ENCODE data around the gene PDE2A. TPM values are rescaled to one million over a fixed set of nuclear protein-coding genes. Genes with fewer than 3 reads are reported as not detected.
A peak's percentile ranks its signal among the peaks of the same experiment; 100 is the strongest.

PDE2A gene
- total RNA-seq, 2 donors from 2014 or later = 0.77 to 1.7 TPM

DNA sequence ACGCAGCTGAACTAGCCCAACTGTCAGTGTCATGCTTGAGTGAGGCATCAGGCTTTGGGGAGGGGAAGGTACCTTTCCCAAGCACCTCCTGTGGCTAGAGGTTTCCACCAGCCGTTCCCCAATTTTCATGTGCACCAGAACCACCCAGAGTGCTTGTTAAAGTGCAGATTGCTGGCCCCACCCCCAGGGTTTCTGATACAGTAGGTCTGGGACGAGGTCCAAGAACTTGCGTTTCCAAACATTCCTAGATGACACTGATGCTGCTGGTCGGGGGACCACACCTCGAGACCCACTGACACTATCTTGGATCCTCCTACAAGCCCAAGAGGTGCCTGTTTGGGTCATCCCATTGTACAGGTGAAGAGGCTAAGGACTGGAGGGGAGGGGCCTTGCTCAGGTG is 59.8 kb downstream of the PDE2A start:
- Mint-ChIP-seq H3K27ac (no peak overlapping the region), H3K4me1 (ENCODE audit: low read depth) (no peaks in the 10 kb centered on the region), H3K27me3 (ENCODE audit: low read depth) (peaks cover 43% of the 10 kb centered on the region), H3K4me3 (no peak overlapping the region), H3K36me3 (ENCODE audit: insufficient read depth in 2 of 2) (no peaks in the 10 kb centered on the region), H3K9me3 (no peaks in the 10 kb centered on the region)
- no peak for ATAC-seq (replicated peaks in 1 of 2)
- no peak for DNase-seq

DNA sequence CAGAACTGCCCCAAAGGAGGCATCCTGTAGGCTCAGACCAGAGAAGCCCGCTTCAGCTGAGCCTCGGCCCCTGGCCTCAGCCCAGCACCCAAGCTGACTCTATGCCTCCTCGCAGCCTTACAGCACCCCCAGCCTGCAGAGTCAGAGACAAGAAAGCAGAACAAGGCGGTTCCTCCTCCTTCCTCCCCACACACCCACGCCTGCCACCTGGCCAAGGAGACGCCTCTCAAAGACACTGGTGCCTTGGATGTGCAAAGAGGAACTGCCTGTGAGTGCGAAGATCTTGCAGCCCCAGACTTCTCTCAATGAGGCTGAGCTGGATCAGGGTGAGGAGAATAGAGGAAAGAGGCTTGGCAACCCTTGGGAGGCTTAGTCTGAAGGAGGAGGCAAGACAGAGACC is 60.2 kb downstream of the PDE2A start:
- Mint-ChIP-seq H3K27me3 (ENCODE audit: low read depth) (peaks cover 43% of the 10 kb centered on the region), H3K36me3 (ENCODE audit: insufficient read depth in 2 of 2) (no peaks in the 10 kb centered on the region), H3K9me3 (no peaks in the 10 kb centered on the region), H3K4me1 (ENCODE audit: low read depth) (no peaks in the 10 kb centered on the region), H3K27ac (no peak overlapping the region), H3K4me3 (no peak overlapping the region)
- DNase-seq (no peak), ATAC-seq (replicated peaks in 1 of 2) (no peak)

DNA sequence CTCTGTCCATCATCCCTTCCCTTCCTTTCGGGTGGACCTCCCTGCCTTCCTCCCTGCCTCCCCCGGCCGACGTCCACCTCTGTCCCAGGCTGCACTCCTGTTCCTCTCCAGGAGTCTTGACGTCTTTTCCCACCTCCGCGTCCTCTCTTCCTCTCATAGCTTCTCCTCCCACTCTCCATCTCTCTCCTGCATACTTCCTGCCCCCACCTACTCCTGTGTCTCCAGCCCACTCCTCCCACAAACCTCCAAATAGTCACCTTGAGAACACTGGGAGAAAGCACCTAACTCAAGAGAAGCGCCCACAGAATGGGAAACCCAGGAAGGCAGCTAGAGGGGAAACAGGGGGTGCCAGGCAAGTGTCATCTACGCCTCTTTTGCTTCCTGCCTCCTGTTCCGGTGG is 60.8 kb downstream of the PDE2A start:
- H3K9me3 Mint-ChIP-seq = no peaks in the 10 kb centered on the region
- no peak overlapping the region for H3K27ac Mint-ChIP-seq
- ATAC-seq (replicated peaks in 1 of 2) (no peak), DNase-seq (no peak)
- H3K27me3 Mint-ChIP-seq (ENCODE audit: low read depth) = peaks cover 43% of the 10 kb centered on the region
- no peaks in the 10 kb centered on the region for H3K36me3 Mint-ChIP-seq (ENCODE audit: insufficient read depth in 2 of 2)
- no peak overlapping the region for H3K4me3 Mint-ChIP-seq
- no peaks in the 10 kb centered on the region for H3K4me1 Mint-ChIP-seq (ENCODE audit: low read depth)

DNA sequence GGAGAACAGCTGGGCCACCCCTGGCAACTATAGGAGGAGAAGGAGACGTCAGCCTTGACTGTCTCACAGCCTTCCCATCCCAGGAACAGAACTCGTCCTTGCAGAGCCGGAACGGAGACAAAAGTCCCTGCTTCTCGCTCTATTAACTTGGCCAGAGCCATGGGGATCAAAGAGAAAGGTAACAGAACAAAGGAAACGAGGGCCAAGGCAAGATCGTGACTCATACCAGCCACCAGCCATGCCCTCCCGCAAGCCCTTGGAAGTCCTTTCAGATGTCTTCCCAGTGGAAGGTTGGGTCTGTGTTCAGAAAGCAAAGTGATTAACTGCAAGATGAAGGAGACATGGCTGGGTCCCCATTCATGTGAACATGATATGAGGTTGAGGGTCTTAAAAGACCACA is 64.7 kb downstream of the PDE2A start:
- DNase-seq (no peak), ATAC-seq (replicated peaks in 1 of 2) (no peak)
- no peaks in the 10 kb centered on the region for H3K36me3 Mint-ChIP-seq (ENCODE audit: insufficient read depth in 2 of 2)
- no peaks in the 10 kb centered on the region for H3K4me1 Mint-ChIP-seq (ENCODE audit: low read depth)
- H3K27ac Mint-ChIP-seq = no peak overlapping the region
- H3K27me3 Mint-ChIP-seq (ENCODE audit: low read depth) = peaks cover 50% of the 10 kb centered on the region
- H3K9me3 Mint-ChIP-seq = no peaks in the 10 kb centered on the region
- H3K4me3 Mint-ChIP-seq = no peak overlapping the region

DNA sequence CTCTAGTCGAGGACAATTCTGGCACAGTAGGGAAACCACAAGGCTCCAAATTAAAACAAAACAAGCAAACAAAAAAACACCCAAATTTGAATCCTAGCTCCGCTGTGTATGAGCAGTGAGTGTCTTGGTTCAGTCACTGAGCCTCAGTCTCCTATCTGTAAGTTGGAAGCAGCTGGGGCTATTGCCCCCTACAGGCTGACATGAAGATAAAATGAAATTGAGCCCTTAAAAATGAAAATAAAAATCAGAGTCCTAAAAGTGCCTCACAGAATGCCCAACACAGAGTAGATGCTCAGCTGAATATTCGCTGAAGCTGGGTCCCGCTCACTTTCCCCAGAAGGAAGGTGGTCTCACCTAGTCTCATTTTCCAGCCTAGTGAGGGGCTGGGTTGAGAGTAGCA is 65.2 kb downstream of the PDE2A start:
- DNase-seq = peak; percentile 15 to 16
- Mint-ChIP-seq H3K4me3 (no peak overlapping the region), H3K4me1 (ENCODE audit: low read depth) (no peaks in the 10 kb centered on the region), H3K36me3 (ENCODE audit: insufficient read depth in 2 of 2) (no peaks in the 10 kb centered on the region), H3K27ac (no peak overlapping the region), H3K9me3 (no peaks in the 10 kb centered on the region), H3K27me3 (ENCODE audit: low read depth) (peaks cover 51% of the 10 kb centered on the region)
- ATAC-seq (replicated peaks in 1 of 2) = peak in 1 of 2 donors; percentile 47

DNA sequence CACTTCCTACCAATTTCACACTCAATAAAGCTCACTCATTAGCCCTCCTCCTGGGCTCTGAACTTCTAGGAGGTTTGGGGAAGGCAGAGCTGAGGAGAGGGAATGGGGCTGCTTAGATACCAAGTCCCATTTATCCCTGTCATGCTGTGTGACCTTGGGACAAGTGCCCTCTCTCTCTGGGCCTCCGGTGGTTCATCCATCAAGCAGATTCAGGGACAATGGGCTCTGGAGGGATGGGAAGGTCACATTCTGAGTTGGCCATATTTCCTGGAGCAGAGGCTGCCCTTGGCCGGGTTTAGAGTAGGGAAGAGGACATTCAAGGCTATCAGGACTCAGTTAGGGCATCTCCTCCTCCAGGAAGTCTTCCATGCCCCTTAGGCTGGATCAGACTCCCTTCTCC is 66.7 kb downstream of the PDE2A start:
- ATAC-seq (replicated peaks in 1 of 2) (no peak), DNase-seq (no peak)
- no peaks in the 10 kb centered on the region for H3K4me1 Mint-ChIP-seq (ENCODE audit: low read depth)
- no peak overlapping the region for H3K27ac Mint-ChIP-seq
- H3K27me3 Mint-ChIP-seq (ENCODE audit: low read depth) = peaks cover 37% of the 10 kb centered on the region
- H3K36me3 Mint-ChIP-seq (ENCODE audit: insufficient read depth in 2 of 2) = no peaks in the 10 kb centered on the region
- H3K4me3 Mint-ChIP-seq = no peak overlapping the region
- no peaks in the 10 kb centered on the region for H3K9me3 Mint-ChIP-seq

DNA sequence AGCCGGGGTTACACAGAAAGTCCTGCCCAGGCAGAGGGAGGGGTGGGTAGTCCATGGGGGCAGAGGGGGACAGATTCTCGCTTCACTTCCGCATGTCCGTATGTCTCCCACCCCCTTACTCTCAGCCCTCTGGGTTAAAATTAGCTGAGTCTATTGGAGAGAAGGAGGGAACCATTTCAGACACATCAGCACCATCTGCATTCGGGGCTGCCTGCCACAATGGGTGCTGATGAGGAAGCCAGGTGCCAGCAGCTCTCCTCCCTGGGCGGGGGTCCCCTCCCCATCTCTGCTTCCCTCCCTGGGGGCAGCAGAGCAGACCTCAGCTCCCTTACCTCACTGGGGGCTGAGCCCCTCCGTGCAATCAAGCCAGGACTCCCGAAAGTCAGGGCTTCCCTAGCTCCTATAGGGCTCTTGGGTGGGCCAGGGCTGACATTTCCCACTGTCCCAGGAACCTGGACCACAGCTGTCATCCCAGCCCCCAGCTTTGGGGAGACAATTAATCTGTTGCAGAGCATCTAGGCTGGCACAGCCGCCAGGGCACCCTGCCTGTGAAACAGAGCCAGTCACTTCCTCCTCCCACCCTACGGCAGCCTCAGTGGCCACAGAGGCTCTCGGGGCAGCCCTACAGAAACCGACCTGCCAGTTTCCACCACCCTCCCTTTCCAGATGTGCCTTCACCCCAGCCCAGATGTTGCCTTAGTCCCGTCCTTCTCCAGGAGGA is 67.3 kb downstream of the PDE2A start:
- peaks cover 32% of the 10 kb centered on the region for H3K27me3 Mint-ChIP-seq (ENCODE audit: low read depth)
- H3K36me3 Mint-ChIP-seq (ENCODE audit: insufficient read depth in 2 of 2) = no peaks in the 10 kb centered on the region
- no peaks in the 10 kb centered on the region for H3K9me3 Mint-ChIP-seq
- no peak overlapping the region for H3K27ac Mint-ChIP-seq
- H3K4me1 Mint-ChIP-seq (ENCODE audit: low read depth) = no peaks in the 10 kb centered on the region
- ATAC-seq (replicated peaks in 1 of 2) (peak in 1 of 2 donors; percentile 58), DNase-seq (peak in 1 of 2 donors; percentile 10)
- no peak overlapping the region for H3K4me3 Mint-ChIP-seq

DNA sequence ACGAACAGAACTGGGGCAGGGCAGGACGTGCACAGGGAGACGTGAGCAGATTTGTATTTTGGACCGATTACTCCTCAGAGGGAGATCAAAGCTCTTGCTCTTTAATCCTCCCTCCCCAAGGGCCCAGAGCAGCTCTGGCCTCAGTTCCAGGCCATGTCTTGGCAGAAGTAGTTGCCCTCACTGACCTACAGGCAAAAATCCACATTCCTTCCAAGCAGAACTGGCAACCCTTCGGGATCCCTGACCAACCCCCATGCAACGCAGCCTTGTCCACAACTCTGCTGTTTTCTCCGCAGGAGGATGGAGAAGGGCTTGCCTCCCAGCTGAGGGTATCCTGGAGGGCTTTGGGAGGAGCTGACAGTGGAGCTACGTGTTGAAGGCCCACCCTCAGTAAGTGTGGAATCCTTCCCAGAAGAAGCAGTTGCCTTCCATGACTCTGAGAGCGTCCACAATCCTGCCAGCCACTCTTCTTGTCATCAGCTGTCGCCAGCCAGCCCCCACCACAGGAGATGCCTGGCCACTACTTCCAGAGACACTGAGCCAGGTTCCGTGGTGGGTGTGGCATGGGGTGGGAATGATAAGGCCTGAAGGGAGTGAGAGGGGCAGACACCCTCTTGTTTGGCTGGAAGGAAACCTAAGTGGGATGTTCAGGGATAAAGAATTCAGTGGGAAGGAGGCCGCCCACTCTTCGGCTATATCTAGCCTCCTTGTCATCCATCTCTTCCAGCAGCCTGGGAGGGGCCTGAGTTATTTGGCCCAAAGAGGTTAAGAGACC is 68.1 kb downstream of the PDE2A start:
- Mint-ChIP-seq H3K36me3 (ENCODE audit: insufficient read depth in 2 of 2) (no peaks in the 10 kb centered on the region), H3K27ac (no peak overlapping the region), H3K4me1 (ENCODE audit: low read depth) (no peaks in the 10 kb centered on the region), H3K4me3 (no peak overlapping the region), H3K9me3 (no peaks in the 10 kb centered on the region), H3K27me3 (ENCODE audit: low read depth) (peaks cover 24% of the 10 kb centered on the region)
- no peak for ATAC-seq (replicated peaks in 1 of 2)
- no peak for DNase-seq

DNA sequence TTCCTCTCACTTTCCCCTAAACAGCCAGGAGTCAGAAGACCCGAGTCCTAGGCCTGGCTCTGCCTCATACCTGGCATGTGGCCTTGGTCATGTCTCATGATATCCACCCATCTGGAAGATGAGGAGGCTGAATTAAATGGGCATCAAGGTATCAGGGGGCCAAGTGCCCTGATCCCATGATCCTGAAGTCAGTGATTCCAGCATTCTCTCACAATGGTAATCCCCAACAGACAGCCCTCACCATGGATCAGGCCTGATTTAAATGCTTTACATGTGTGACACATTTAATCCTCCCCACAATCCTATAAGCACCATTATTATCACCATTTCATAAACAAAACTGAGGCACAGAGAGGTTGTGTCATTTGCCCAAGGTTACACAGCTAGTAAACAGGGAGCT is 70.0 kb downstream of the PDE2A start:
- ATAC-seq (replicated peaks in 1 of 2) = no peak
- Mint-ChIP-seq H3K36me3 (ENCODE audit: insufficient read depth in 2 of 2) (no peaks in the 10 kb centered on the region), H3K9me3 (no peaks in the 10 kb centered on the region), H3K27me3 (ENCODE audit: low read depth) (peaks cover 15% of the 10 kb centered on the region), H3K4me3 (no peak overlapping the region), H3K27ac (no peak overlapping the region), H3K4me1 (ENCODE audit: low read depth) (no peaks in the 10 kb centered on the region)
- DNase-seq = no peak

DNA sequence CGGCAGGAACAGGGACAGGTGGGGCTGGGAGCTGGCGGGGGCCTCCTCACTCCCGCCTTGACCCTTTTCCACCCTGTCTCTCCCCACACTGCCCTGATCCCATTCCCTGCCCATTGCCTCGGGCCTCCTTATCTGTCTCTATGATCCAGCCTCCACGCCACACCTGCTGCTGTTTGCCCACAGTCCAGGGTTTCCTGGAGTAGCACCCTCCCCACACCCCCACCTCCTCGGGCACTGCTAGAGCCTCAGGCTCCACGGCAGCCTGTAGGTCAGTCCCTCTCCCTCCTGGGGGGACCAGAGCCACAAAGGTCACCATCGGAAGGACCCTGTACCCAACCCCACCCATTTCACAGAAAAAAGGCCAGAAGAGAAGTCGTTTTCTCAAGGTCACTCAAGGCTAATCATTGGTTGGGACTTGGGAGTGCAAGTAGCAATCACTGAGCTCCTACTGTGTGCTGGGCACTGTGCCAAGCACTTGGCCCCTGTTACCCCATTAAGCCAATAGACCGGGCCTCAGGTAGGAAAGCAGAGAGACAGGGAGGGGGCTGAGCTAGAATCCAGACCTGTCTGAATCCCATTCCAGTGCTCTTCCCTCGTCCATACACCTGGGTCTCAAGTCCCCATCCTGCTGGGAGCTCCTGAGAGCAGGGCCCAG is 71.8 kb downstream of the PDE2A start:
- no peak for ATAC-seq (replicated peaks in 1 of 2)
- Mint-ChIP-seq H3K27me3 (ENCODE audit: low read depth) (peaks cover 7% of the 10 kb centered on the region), H3K9me3 (no peaks in the 10 kb centered on the region), H3K4me1 (ENCODE audit: low read depth) (no peaks in the 10 kb centered on the region), H3K4me3 (no peak overlapping the region), H3K27ac (no peak overlapping the region), H3K36me3 (ENCODE audit: insufficient read depth in 2 of 2) (no peaks in the 10 kb centered on the region)
- no peak for DNase-seq

DNA sequence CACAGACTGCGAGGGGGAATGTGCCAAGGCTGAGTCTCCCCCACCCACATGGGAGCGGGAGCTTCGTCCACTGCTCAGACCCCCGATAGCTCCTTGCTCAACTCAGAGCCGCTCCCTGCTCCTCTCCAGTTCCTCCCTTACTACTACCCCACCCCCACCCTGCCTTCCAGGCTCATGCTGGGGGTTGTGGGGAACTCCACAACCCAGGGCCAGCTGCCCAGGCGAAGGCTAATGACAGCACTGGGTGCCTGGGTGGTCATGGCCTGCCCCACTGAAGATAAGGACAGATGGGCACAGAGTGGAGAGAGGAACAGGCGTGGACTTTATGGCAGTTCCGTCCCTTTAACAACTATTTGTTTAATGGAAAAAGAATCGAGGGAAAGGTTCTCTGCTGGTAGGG is 73.7 kb downstream of the PDE2A start:
- H3K27ac Mint-ChIP-seq = no peak overlapping the region
- DNase-seq (no peak), ATAC-seq (replicated peaks in 1 of 2) (no peak)
- peaks cover 4% of the 10 kb centered on the region for H3K27me3 Mint-ChIP-seq (ENCODE audit: low read depth)
- no peaks in the 10 kb centered on the region for H3K9me3 Mint-ChIP-seq
- no peaks in the 10 kb centered on the region for H3K36me3 Mint-ChIP-seq (ENCODE audit: insufficient read depth in 2 of 2)
- H3K4me1 Mint-ChIP-seq (ENCODE audit: low read depth) = no peaks in the 10 kb centered on the region
- H3K4me3 Mint-ChIP-seq = no peak overlapping the region

DNA sequence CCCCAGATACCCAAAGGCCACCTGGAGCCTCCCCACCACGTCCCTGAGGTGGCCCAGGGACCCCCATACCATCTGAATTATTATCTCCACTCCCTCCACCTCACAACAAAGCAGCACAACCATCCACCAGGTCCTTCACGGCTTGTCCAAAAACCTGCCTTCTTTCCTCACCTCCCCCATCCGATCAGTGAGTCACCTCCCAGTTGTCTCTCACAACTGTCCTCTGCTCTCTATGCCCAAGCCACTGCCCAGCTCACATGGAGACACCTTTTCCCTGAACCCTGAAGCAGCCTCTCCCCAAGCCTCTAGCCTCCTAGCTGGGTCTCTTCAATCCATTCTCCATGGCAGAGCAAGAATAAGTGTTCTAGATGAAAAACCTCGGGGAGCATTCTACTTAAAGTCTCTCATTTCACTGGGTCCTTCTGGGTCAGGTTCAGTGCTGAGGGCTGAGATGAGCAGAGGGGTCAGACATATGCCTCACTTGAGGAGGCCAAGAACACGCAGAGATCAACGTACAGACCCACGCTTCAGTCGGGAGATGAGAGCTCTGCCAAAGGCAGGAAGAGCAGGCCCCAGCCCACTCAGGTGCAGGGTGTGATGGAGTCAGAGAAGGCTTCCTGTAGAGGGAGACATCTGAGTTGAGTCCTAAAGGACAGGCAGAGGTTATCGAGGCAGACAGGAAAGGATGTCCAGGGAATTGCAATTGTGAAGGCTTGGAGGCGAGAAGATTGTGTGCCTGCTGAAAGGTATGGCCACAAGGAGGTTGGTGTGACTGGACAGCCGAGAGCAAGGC is 74.7 kb downstream of the PDE2A start:
- Mint-ChIP-seq H3K36me3 (ENCODE audit: insufficient read depth in 2 of 2) (no peaks in the 10 kb centered on the region), H3K4me3 (no peak overlapping the region), H3K27ac (no peak overlapping the region), H3K9me3 (no peaks in the 10 kb centered on the region), H3K4me1 (ENCODE audit: low read depth) (no peaks in the 10 kb centered on the region), H3K27me3 (ENCODE audit: low read depth) (peaks cover 2% of the 10 kb centered on the region)
- DNase-seq (no peak), ATAC-seq (replicated peaks in 1 of 2) (no peak)

DNA sequence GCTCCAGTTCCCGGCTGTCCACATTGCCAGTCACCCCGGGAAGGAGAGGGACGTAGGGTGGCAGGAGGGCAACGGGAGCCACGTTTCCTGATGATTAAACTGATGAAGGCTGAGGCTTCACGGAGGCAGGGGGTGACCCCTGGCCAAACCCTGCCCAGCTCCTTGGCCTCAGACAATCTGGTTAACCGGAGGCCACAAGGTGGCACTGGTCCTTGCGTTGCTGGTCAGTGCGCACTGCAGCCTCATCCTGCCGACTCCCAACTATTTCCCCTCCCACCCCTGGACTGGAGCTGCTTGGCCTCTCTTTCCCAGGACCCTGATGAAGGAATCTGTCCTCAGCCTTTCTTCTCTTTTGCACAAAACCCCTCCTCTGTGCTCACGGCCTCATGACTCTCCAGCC is 75.3 kb downstream of the PDE2A start:
- H3K4me1 Mint-ChIP-seq (ENCODE audit: low read depth) = no peaks in the 10 kb centered on the region
- H3K27me3 Mint-ChIP-seq (ENCODE audit: low read depth) = no peaks in the 10 kb centered on the region
- ATAC-seq (replicated peaks in 1 of 2) (no peak), DNase-seq (no peak)
- H3K36me3 Mint-ChIP-seq (ENCODE audit: insufficient read depth in 2 of 2) = no peaks in the 10 kb centered on the region
- H3K9me3 Mint-ChIP-seq = no peaks in the 10 kb centered on the region
- H3K27ac Mint-ChIP-seq = no peak overlapping the region
- no peak overlapping the region for H3K4me3 Mint-ChIP-seq
